Activated T-cell treated with anti-CD3 and anti-CD28 coated beads for 1 hour (primary cell): ENCODE measurements around the gene PIK3AP1.

Experiments used
- DNase-seq: peaks from one replicate; pipeline ENCODE4 v3.0.0-alpha.2; 2020; ENCODE audit warnings: low read depth

The PIK3AP1 gene

DNA sequence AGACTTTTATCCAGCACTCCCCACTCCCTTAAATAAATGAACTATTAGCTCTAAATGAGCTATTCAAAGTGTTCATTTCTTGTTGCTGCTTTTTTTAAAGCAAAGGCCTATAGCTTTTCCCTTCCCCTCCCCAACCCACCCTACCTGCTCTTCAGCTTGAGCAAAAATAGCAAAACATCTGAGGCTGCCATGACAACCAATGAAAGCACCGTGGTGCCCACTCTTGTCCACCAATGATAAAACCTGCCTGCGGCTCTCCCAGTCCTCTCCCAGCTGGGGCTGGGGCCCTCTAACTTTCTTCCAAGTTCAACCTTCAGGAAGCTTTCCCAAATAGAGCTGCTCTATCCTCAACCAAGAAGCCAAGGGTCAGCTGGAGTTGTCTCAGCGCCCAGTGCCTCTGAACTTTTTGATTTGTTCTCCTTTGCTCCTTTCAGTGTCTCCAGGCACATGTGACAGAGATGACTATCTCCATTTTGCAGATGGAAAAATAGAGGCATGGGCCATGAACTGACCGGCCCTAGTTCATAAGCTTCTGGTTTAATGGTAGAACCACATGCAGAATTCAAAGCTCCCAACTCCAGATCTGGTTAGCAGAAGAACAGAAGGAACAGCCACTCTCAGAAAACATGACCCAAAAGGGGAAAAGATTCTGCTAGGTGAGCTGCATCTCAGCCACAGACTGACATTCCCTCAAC lies 47.7 kb downstream of the PIK3AP1 start:
- DNase-seq, result no peak

DNA sequence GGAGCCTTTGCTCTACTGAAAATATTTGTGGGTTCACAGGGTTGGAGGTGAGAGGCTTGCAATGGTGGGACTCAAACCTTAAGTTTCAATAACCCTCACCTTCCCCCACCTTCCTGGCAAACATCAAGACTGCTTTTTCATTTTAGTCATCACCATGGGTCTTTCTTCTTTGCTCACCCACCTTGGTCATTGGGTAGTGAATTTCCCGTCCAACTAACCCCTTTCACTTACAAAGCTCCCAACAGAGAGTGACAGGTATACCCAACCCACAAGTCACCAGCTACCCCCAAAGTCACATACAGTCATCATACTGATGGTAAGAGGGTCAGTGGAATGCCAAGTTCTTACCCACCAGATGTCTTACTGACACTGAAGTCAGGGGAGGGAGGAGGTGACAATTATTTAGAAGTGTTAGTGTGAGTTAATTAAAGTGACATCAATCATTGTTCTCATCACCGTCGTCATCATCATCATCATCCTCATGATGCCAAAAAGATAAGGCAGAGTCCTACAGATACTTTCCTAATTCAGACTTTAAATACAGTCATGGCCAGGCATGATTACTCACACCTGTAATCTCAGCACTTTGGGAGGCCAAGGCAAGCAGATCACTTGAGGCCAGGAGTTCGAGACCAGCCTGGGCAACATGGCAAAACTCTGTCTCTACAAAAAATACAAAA lies 49.0 kb downstream of the PIK3AP1 start:
- no peak for DNase-seq

DNA sequence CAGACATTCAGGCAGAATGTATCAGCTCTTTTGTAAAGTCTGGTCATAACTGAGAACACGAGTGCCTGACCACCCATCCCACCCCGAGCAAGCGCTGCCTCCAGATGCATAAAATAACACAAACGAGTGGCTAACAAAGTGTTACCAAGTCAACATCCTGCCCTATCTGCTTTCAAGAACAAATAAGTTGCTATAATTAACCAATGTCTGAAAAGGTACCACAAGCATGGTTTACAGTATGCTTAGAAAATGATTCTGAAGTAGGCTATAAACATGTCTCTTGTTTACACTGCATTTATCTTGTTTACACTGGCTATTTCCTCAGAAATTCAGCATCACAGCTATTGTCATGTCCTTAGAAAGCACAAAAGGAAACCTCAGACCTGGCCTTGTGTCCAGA lies 49.5 kb downstream of the PIK3AP1 start:
- DNase-seq, result no peak

DNA sequence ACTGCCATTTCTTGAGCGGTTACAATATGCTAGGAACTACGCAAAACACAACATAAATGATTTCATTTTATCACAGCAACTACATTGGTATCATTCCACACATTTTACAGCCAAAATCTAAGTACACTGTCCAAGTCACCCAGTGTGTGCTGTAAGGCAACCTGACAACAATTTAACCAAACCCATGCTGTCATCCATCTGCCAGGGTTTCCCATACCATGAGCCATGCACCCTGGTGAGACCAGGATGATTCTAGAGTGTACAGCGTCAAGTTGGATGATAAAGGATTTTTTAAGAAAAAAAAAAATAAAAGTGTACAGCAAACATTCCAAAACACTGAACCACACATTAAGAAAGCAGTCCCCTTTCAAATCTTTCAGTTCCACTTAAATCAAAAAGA lies 52.9 kb downstream of the PIK3AP1 start:
- DNase-seq, result no peak

DNA sequence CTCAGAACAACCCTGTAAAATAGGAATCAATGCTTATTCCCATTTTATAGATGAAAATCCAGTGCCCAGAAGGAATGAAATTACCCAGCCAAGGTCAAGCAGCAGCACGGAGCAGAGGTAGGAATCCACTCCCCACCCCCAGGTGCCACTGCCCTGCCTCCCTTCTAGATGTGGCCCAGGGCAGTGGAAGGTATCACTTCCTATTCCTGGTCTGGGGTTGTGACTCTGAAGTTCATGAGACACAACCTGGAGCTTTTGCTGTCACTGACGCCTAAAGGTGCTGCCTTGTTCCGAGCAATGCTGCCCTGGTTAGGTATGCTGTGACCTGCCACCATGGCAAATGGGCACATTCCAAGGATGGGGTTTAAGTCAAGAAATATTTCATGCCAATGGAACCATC lies 53.6 kb downstream of the PIK3AP1 start:
- no peak for DNase-seq

DNA sequence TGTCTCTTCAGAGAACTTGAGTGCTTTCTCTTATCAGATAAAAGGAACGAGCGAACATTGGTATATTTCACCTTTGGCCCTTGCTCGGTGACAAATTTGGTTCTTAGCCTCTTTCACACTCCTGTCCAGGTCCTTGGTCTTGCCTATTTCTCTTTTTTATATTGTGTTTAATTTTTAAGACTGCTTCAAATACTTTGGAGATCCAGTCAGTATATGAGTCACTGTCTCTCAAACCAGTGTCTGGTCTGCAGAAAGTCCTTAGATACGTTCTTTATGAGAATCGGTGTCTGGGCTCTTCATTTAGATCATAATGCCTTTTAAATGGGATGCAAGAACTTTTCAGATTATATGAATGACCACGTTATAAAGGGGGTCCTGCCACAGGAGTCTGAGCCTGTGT lies 55.0 kb downstream of the PIK3AP1 start:
- DNase-seq, result no peak

DNA sequence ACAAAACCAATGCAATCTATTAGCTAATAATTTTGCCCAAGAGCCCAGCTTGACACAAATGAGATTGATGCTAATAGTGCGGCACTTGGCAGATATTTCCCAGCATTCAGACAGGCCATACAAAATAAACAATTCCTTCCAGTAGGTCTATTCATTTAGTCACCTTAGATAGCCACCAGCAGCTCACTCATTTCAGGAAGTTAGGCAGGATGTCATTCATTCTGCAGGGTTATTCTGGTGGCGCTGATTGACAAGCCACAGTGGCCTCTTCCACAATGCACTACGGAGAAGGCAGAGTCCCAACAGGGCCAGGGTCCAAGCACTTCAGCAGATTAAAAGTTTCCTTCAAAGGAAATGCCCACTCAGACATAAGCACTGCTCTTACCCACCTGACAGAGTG lies 55.8 kb downstream of the PIK3AP1 start:
- no peak for DNase-seq

DNA sequence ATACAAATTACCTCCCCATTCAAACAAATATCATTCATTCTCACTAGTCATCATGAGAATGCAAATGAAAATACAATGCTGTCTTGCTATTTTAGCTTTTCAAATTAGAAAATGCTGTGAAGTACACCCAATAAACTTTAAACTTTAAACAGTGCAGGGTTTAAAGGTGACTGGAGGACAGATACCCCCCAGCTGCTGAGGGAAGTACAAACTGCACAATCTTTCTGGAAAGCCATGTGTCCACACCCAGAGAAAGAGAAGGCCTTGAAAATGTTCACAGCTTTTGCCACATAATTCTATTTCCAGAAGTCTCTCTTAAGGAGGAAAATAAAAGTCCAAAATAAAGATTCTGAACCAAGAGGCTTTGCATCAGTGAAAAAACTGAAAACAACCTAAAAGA lies 56.5 kb downstream of the PIK3AP1 start:
- no peak for DNase-seq

DNA sequence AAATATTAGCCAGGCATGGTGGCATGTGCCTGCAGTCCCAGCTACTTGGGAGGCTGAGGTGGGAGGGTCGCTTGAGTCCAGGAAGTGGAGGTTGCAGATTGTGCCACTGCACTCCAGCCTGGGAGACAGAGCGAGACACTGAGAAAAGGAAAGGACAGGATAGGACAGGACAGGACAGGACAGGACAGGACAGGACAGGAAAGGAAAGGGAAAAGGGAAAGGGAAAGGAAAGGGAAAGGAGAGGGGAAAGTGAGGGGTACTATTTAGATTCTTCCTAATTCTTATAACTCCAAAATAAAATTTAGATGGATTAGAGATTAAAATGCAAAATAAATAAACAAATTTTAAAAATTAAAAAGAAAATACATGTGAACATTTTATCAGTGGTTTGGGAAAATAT lies 58.7 kb downstream of the PIK3AP1 start:
- no peak for DNase-seq

DNA sequence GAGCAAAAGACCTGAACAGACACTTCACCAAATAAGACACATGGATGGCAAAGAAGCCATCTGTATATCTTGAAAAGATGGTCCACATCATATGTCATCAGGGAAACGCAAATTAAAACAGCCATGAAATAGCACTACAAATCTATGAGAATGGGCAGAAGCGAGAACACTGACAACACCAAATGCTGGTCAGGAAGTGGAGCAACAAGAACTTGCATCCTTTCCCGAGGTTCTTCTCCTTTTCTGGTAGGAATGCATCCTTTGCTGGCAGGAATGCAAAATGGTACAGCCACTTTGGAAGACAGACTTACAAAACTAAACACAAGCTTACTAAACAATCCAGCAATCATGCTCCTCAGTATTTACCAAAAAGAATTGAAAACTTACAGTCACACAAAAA lies 60.0 kb downstream of the PIK3AP1 start:
- DNase-seq, result no peak

DNA sequence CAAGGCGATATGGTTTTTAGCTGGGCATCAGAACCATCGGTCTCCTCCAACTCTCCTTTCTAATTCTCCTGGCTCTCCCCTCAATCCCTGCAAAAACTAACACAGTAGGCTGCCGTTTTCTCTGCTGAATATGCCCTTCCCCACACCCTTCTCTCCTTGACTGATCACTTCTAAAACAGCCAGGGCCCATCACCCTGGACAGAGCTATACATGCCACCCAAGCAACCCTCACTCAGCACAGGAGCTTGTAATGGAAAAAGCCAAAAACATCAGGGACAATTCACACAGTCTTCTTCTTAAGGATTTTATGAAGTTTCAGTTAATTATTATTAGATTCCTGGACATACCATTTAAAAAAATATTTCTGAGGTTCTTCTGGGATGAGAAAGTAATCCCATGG lies 61.5 kb downstream of the PIK3AP1 start:
- no peak for DNase-seq

DNA sequence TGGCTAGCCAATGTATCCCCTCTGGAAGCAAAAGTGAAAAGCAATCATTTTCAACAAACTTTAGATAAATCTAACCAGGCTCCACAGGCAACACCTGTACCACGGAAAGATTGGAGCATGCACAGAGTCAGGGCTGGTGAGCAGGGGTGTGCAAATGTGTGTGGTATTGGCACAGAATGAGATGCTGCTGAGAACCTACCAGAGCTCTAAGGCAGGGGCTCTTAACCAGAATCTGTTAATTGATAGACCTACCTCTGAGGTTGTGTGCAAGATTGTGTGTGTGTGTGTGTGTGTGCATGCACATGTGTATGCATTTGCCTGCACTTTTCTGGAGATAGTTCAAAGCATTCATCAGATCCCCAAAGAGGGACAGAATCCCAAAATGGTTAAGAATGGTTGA lies 62.9 kb downstream of the PIK3AP1 start:
- DNase-seq, result no peak

DNA sequence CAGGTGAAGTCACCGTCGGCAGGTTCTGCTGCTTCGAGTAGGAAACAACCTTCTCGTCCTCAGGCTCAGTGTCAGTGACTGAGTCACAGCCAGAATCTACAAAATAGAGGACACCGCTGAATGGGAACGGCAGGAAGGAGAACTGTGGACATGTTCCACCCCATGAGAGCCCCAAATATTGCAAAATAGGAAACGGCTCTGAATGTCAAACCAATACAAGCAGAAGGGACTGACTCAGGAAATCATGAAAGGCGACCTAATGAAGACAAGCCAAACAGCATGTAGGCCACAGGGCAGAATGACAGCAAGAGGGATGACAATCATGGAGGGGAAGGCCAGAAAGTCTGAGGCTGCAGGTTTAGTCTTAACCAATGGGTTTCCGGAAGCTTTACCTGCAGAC lies 63.5 kb downstream of the PIK3AP1 start:
- no peak for DNase-seq

DNA sequence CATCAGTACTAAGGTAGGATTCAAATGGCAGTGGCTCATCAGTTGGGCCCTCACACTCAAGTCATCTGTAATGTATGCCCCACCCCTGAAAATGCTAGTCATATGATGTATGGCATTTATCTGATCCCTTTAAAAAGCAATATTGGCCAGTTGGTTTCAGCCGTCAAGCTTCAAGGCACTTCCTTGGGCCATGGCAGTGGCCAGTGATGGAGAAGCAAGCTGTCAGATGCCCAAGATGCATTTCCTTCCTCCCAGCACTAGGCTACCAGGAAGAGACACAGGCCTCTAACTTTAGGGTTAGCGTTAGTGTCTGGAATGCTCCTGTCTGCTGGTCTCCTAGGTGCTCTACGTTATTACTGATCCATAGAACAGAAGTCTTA lies 64.1 kb downstream of the PIK3AP1 start:
- DNase-seq, result no peak

DNA sequence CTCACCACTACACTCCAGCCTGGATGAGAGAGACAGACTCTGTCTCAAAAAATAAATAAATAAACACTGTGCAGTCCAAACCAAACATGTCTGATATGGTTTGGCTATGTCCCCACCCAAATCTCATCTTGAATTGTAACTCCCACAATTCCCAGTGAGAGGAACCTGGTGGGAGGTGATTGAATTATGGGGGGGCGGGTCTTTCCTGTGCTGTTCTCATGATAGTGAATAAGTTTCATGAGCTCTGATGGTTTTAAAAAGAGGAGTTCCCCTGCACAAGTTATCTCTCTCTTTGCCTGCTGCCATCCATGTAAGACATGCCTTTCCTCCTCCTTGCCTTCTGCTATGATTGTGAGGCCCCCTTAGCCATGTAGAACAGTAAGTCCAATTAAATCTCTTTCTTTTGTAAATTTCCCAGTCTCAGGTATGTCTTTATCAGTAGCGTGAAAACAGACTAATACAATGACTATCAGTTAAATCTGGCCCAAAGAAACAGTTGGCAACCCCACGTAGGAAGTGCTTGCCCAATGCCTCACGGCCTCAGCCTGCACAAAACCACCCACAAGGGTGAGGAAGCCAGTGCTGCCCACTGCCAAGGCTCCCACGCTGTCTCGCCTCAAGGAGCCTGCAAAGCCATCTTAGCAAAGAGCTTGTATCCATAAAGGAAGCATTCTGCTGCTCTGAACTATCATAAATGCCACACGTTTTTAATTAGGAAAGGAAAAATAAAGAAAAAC lies 64.7 kb downstream of the PIK3AP1 start:
- no peak for DNase-seq

DNA sequence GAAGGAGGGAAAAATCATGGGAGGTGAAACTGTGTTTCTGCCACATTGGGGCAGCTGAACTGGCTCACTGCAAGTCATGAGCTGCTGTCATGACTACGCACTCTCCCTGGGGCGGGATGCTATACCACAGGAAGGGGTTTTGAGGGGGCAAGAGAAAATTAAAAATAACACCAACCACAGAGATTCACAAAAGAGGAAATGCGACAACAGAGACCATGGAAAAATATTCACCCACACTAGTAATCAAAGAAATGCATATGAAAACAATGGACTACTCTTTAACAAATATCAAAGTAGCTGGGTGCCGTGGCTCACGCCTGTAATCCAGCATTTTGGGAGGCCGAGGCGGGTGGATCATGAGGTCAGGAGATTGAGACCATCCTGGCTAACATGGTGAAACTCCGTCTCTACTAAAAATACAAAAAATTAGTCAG lies 68.3 kb downstream of the PIK3AP1 start:
- DNase-seq, result no peak

DNA sequence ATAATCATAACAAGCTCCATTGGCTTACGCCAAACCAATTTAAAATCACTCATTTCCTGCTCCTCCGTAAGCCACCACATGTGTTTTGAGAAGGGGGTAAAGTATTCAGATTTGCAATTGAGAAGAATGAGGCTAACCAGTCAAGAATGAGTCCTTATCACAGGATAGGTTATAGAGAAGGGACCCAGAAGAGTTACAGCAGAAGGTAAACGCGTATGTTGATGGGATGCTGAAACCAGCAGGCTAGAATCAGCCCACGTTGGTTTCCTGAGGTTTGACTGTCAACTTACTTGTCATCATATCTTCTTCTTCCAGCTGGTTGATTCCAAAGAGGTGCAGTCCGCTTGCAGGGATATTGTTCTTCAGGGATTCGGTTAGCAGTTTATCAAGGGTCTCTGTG lies 69.4 kb downstream of the PIK3AP1 start:
- DNase-seq, result no peak

DNA sequence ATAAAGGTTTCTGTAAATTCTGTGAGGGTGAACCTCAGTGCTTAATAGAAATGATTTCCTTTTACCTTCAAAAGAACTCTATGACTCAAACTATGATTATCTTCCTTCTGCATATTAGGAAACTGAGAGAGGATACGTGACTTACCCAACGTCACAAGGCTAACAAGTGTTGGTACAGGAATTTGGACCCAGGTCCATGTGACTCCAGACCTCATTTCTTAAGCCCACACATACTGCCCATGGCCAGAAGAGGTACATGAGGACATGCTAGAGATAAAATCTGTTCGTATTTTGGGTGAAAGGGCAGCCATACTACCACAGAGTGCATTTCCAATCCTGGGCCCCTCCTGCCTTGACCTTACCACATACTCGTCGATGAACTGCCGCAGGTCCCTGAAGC lies 72.0 kb downstream of the PIK3AP1 start:
- DNase-seq, result no peak

DNA sequence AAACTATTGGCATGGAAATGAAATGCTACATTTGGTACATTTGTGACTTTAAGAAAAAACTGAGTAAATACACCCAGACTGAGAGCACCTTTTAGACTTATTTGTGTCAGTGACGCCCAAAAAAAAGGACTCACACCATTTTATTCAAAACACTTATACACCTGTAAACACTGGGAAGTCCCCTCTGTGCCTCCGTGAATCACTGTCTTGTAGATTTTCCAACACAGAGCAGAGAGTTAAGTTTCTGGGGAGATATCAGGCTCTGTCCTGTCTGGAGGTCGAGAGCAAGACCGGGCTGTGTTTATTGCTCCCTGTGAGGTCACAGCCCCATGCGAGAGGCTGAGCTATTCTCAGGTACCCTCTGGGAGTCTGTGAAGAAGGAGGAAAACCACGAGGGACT lies 72.8 kb downstream of the PIK3AP1 start:
- DNase-seq, result no peak

DNA sequence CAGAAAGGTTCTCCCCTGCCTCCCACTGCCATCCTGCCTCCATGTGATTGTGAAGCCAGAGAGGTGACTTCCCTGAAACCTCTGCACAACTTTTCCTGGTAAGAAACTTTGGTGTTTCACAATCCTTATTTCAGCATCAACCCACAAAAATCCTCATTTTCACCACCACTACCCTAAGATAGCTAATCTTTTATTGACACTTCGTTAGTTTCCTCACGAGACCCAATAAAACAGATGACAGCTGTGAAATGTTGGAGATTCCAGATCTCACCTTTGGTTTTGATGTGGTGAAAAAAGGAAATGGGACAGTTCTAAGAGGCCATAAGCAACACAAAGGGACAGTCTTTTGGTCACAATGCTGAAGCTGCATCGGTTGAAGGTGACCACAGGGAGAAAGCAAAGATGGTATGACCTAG lies 73.6 kb downstream of the PIK3AP1 start:
- DNase-seq, result no peak

DNA sequence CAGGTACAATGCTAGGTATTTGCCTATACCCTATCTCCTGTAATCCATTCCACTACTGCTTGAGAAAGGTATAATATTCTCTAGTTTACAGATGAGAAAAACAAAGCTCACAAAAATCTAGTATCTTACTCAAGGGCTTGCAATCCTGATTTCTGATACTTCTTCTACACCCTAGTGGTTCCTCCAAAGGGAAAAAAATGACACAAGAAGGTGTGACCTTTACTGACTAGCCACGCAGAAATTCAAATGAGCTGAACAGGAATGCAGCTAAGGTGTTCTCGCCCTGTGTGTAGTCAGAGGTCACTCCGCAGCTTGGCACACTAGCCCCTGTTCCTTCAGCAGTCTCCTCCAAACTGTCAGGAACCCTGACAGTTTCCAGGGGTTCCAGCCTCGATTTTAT lies 74.0 kb downstream of the PIK3AP1 start:
- no peak for DNase-seq

DNA sequence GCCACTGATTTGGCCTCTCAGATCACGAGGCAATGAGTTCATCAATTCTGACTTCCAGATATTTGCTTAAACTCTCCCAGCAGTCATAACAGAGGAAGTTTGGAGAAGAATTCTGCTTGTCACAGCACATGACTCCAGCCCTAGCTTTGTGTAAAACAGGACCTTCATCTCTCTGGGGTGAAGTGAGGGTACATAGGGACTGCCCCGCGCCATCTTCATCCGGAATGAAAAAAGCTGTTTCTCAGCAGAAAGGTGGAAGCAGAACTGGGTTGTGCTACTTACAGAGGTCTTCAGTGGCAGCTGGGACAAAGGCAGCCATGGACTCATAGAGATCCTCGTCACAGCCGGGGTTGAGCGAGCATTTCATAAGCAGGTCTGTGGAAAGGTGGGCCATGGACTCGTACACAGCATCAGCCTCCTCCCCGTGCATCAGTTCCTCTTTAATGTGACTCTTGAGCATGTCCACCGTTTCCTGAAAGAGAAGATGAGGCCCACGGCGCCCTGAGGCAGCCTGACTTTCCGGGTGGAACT lies 75.1 kb downstream of the PIK3AP1 start:
- DNase-seq, result no peak

DNA sequence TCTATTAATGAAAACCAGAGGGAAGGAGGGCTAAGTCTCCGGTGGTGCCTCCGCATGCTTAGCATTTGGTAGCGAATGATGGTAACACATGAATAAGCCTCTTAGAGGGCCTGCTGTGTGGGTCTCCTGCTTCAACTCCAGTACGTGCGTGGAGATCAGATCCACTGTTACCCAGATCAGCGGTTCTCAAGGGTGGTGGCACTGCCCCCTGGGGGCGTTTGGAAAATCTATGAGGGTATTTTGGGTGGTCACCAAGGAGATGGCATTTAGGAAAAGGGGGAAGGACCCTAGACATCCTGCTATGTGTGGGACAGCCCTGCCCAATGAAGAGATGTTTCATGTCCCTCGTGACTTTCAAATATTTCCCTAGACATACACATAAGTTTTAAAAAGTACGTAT lies 76.4 kb downstream of the PIK3AP1 start:
- no peak for DNase-seq
